HepG2 (cell line): ENCODE measurements around the gene SPATA13. TPM values are rescaled to one million over a fixed set of nuclear protein-coding genes. Genes with fewer than 3 reads are reported as not detected.

Source experiments
- ATAC-seq: fragments of 200-7000 bp; cut with Tn5 transposase; 3 replicates; pipeline ENCODE4 v1.9.1; 2020; ENCODE audit warnings: mild to moderate bottlenecking, moderate library complexity
- BruUV-seq: library from RNA; stranded (reverse); fragments of 400-500 nt; replicated peaks from 2 replicates; lab custom pipeline; 2021; lab: Mats Ljungman, UMichigan
- CTCF ChIA-PET: fragments of 300-600 bp; formaldehyde crosslinking; extraction: SDS; loops from one replicate; lab custom pipeline; 2021; ENCODE audit warnings: low total read pairs, inconsistent platforms, low intra/inter-chr PET ratio; lab: Yijun Ruan, JAX
- POLR2A ChIA-PET: fragments of 350-600 bp; sonication (Branson Sonifier 250); formaldehyde crosslinking; loops from one replicate; lab custom pipeline; 2020; ENCODE audit warnings: antibody characterized with exemption, inconsistent platforms; lab: Yijun Ruan, JAX
- DNase-seq: peaks from one replicate; pipeline ENCODE4 v3.0.0-alpha.2; 2015; ENCODE audit warnings: low spot score
- FAIRE-seq: peaks from 3 replicates; lab custom pipeline; 2011; peaks lifted over from hg19 to GRCh38; lab: Jason Lieb, UNC
- H2AFZ ChIP-seq: one replicate; pipeline ENCODE4 v1.6.1; 2011; ENCODE audit warnings: low read length, inconsistent platforms
- H3K27ac ChIP-seq: fragments of 300-600 bp; 3 replicates; pipeline ENCODE4 v1.8.0; 2011; ENCODE audit warnings: mixed run types, mild to moderate bottlenecking, mixed read lengths, low read length, inconsistent platforms; ENCODE audit not compliant: insufficient read depth; ENCODE audit errors: extremely low read length
- H3K27me3 ChIP-seq, 2 experiments: fragments of 200-600 bp in 1 of 2; 2 replicates in 1 of 2; 3 replicates in 1 of 2; pipeline versions ENCODE4 v1.6.0 to v1.8.0; 2011; ENCODE audit warnings: low read length in 2 of 2, mild to moderate bottlenecking in 2 of 2, moderate library complexity in 2 of 2, inconsistent platforms in 1 of 2; ENCODE audit not compliant: insufficient read depth in 2 of 2, control insufficient read depth in 1 of 2
- H3K36me3 ChIP-seq, 2 experiments: fragments of 200-600 bp in 1 of 2; replicated peaks in 1 of 2; 2 replicates in 1 of 2; 3 replicates in 1 of 2; pipeline versions ENCODE4 v1.5.1 to v1.8.0; 2011; ENCODE audit warnings: low read length in 2 of 2, inconsistent platforms in 1 of 2; ENCODE audit not compliant: insufficient read depth in 2 of 2, control insufficient read depth in 1 of 2
- H3K4me1 ChIP-seq: 2 replicates; pipeline ENCODE4 v1.5.1; 2012; ENCODE audit warnings: low read length, inconsistent platforms; ENCODE audit not compliant: insufficient read depth
- H3K4me2 ChIP-seq: 2 replicates; pipeline ENCODE4 v1.6.0; 2011; ENCODE audit warnings: low read depth, low read length, inconsistent platforms
- H3K4me3 ChIP-seq, 3 experiments: fragments of 200-600 bp in 1 of 3; sonication (generic), shearing (Covaris generic) in 1 of 3; replicated peaks in 1 of 3; 2 replicates each; pipeline ENCODE4 v1.5.1; 2011 to 2016; ENCODE audit warnings: low read length in 3 of 3, inconsistent platforms in 2 of 3, low read depth in 2 of 3, mild to moderate bottlenecking in 2 of 3, control low read depth in 1 of 3, mixed read lengths in 1 of 3; ENCODE audit not compliant: insufficient read depth in 1 of 3
- H3K79me2 ChIP-seq: one replicate; pipeline ENCODE4 v1.6.1; 2011; ENCODE audit warnings: low read length, inconsistent platforms; ENCODE audit not compliant: insufficient read depth
- H3K9ac ChIP-seq: 2 replicates; pipeline ENCODE4 v1.6.0; 2011; ENCODE audit warnings: mild to moderate bottlenecking, low read depth, low read length, inconsistent platforms; ENCODE audit not compliant: insufficient read depth
- H3K9me3 ChIP-seq: 2 replicates; pipeline ENCODE4 v1.5.1; 2012; ENCODE audit warnings: mild to moderate bottlenecking, low read length
- H4K20me1 ChIP-seq: 2 replicates; pipeline ENCODE4 v1.6.0; 2011; ENCODE audit warnings: inconsistent platforms, mild to moderate bottlenecking, low read length, moderate library complexity; ENCODE audit not compliant: insufficient read depth
- CCAR2 ChIP-seq: fragments of 200-400 bp; formaldehyde crosslinking; optimal IDR thresholded peaks from 2 replicates; pipeline ENCODE3; 2018; ENCODE audit warnings: low read depth, mild to moderate bottlenecking, low read length, moderate library complexity
- ISX ChIP-seq: sonication (generic); formaldehyde crosslinking; conservative IDR thresholded peaks from 2 replicates; pipeline ENCODE4 v1.5.0; 2020; ENCODE audit warnings: missing genetic modification reagents
- KMT2A ChIP-seq: sonication (generic); formaldehyde crosslinking; IDR thresholded peaks from 2 replicates; pipeline ENCODE4 v1.4.0; 2020; ENCODE audit warnings: missing genetic modification reagents
- MED13 ChIP-seq: sonication (generic); formaldehyde crosslinking; IDR thresholded peaks from 2 replicates; pipeline ENCODE4 v1.5.0; 2020; ENCODE audit warnings: missing genetic modification reagents
- NBN ChIP-seq: fragments of 450-650 bp; conservative IDR thresholded peaks from 2 replicates; pipeline ENCODE4 v1.6.1; 2017
- PHF21A ChIP-seq: sonication (generic); formaldehyde crosslinking; IDR thresholded peaks from 2 replicates; pipeline ENCODE4 v1.5.0; 2020; ENCODE audit warnings: mild to moderate bottlenecking, missing genetic modification reagents
- RFXANK ChIP-seq: IDR thresholded peaks from 2 replicates; pipeline ENCODE4 v1.6.1; 2016
- TGIF2 ChIP-seq: IDR thresholded peaks from 2 replicates; pipeline ENCODE4 v1.6.1; 2016; ENCODE audit warnings: control low read depth, missing compliant biosample characterization
- U2AF1 ChIP-seq: fragments of 200-400 bp; formaldehyde crosslinking; optimal IDR thresholded peaks from 2 replicates; pipeline ENCODE3; 2017; ENCODE audit warnings: mild to moderate bottlenecking, low read depth, low read length
- ZBTB38 ChIP-seq: sonication (generic); formaldehyde crosslinking; IDR thresholded peaks from 2 replicates; pipeline ENCODE4 v1.5.1; 2020; ENCODE audit warnings: mild to moderate bottlenecking, missing genetic modification reagents
- ZMYM2 ChIP-seq: sonication (generic); formaldehyde crosslinking; IDR thresholded peaks from 2 replicates; pipeline ENCODE4 v1.8.0; 2022; ENCODE audit warnings: mild to moderate bottlenecking, missing genetic modification reagents
- ZNF44 ChIP-seq: sonication (generic); formaldehyde crosslinking; IDR thresholded peaks from 2 replicates; pipeline ENCODE4 v1.5.1; 2020; ENCODE audit warnings: mild to moderate bottlenecking, missing genetic modification reagents
- ZNF549 ChIP-seq: sonication (generic); formaldehyde crosslinking; IDR thresholded peaks from 2 replicates; pipeline ENCODE4 v1.5.0; 2020; ENCODE audit warnings: missing genetic modification reagents
- ZNF652 ChIP-seq: IDR thresholded peaks from 2 replicates; pipeline ENCODE4 v1.6.1; 2016; ENCODE audit warnings: low read depth, borderline replicate concordance
- WGBS: methylation state at CpG from one replicate; pipeline ENCODE4 v1.1.6; 2017; ENCODE audit warnings: low lambda C conversion rate; 5-methylcytosine and 5-hydroxymethylcytosine counted together
- in situ Hi-C: cut with HindIII; loops from 2 replicates; pipeline ENCODE4 v1.10.0; 2017; ENCODE audit warnings: low pct_unique_long_range_greater_than_20kb; ENCODE audit not compliant: extremely low pct_ligation_motif_present
- intact Hi-C: fragments of 100-400 bp; cut with micrococcal nuclease; formaldehyde crosslinking; loops from one replicate; pipeline ENCODE4 v1.10.0; 2022; ENCODE audit not compliant: unreplicated experiment
- polyA plus RNA-seq, 8 experiments: library from polyadenylated mRNA; depleted of rRNA in 3 of 8; stranded (reverse) in 7 of 8; unstranded in 1 of 8; fragments of >200 nt; fragmentation: Illumina TruSeq in 4 of 8; extraction: Trizol in 4 of 8; gene quantifications; 2 replicates each; pipeline versions ENCODE4 v1.2.1 to v1.2.3, GENCODE V29; 2011 to 2016; ENCODE audit warnings: low read depth in 4 of 8, missing spikeins in 1 of 8, mixed read lengths in 1 of 8; ENCODE audit not compliant: insufficient read depth in 1 of 8
- total RNA-seq, 5 experiments: library from RNA; depleted of rRNA; stranded (reverse); fragments of >200 nt; fragmentation: Illumina TruSeq; extraction: Trizol; gene quantifications; 2 replicates each; pipeline ENCODE4 v1.2.3, GENCODE V29; 2016; ENCODE audit warnings: low read depth in 1 of 5
- TF ChIP-seq, protein P1 (sequence below): IDR thresholded peaks from 2 replicates; pipeline ENCODE4 v1.6.1; 2016; ENCODE audit warnings: missing biosample characterization, missing genetic modification reagents, low read depth
- TF ChIP-seq, protein P2 (sequence below): sonication (generic); formaldehyde crosslinking; IDR thresholded peaks from 2 replicates; pipeline ENCODE4 v1.9.0; 2021; ENCODE audit warnings: missing genetic modification reagents, borderline replicate concordance
- TF ChIP-seq, protein P3 (sequence below), 2 experiments: fragments of 450-650 bp in 1 of 2; sonication (generic) in 1 of 2; formaldehyde crosslinking; IDR thresholded peaks; 2 replicates each; pipeline versions ENCODE4 v1.5.0 to v1.8.0; 2020 to 2022; ENCODE audit warnings: mild to moderate bottlenecking in 1 of 2, missing genetic modification reagents in 1 of 2
- TF ChIP-seq, protein P4 (sequence below): sonication (generic); formaldehyde crosslinking; IDR thresholded peaks from 2 replicates; pipeline ENCODE4 v1.5.0; 2020; ENCODE audit warnings: missing genetic modification reagents, mild to moderate bottlenecking, borderline replicate concordance

The SPATA13 gene
- total and polyA plus RNA-seq, 2 of the 13 experiments (the other 11 are each of a cell fraction or from before 2014, with no cell fraction given), result 11.3 to 14.2 TPM

DNA sequence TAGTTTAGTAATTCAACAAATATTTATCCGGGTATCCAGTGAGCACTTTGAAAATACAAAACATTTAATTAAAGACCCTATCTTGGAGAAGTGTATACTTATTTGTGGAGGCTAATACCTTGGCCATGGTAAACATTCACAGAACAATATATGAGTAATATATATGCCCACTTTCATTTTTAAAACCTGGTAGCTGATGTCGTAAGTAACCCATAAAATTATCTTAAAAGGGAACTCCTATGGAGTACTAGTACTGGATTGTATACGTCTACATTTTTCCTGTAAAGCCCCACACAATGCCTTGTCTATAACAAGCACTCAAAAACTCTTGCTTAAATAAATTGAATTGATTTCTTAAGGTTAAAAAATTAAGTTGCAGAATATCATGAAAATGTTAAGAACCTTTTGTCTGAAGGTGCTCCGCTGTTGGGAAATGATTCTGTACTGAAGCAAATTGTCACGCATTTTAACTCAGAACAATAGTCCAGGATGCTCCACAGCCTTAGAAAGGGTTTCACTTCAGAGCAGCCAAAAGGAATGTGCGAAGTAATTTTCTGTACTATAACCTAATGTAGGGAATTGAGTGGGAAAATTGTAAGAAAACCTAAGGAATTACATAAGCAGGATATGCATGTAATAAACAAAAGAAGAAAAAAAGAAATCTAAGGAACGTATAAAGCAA lies 90.0 kb downstream of the SPATA13 start (continued):
- no peak for TF ChIP-seq ZMYM2 (CRISPR knock-in tag)
- no peak for TF ChIP-seq ZNF44 (CRISPR knock-in tag)
- TF ChIP-seq, protein P1, sequence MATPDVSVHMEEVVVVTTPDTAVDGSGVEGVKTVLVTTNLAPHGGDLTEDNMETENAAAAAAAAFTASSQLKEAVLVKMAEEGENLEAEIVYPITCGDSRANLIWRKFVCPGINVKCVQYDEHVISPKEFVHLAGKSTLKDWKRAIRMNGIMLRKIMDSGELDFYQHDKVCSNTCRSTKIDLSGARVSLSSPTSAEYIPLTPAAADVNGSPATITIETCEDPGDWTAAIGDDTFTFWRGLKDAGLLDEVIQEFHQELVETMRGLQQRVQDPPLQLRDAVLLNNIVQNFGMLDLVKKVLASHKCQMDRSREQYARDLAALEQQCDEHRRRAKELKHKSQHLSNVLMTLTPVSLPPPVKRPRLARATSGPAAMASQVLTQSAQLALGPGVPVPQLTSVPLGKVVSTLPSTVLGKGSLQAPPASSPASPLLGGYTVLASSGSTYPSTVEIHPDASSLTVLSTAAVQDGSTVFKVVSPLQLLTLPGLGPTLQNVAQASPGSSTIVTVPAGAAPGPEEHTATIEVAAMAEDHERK, result no peak
- TF ChIP-seq ZNF549 (CRISPR knock-in tag), result no peak
- TF ChIP-seq, protein P2, sequence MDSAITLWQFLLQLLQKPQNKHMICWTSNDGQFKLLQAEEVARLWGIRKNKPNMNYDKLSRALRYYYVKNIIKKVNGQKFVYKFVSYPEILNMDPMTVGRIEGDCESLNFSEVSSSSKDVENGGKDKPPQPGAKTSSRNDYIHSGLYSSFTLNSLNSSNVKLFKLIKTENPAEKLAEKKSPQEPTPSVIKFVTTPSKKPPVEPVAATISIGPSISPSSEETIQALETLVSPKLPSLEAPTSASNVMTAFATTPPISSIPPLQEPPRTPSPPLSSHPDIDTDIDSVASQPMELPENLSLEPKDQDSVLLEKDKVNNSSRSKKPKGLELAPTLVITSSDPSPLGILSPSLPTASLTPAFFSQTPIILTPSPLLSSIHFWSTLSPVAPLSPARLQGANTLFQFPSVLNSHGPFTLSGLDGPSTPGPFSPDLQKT (CRISPR knock-in tag), result no peak
- no peak for TF ChIP-seq ZBTB38
- no peak for TF ChIP-seq CCAR2

DNA sequence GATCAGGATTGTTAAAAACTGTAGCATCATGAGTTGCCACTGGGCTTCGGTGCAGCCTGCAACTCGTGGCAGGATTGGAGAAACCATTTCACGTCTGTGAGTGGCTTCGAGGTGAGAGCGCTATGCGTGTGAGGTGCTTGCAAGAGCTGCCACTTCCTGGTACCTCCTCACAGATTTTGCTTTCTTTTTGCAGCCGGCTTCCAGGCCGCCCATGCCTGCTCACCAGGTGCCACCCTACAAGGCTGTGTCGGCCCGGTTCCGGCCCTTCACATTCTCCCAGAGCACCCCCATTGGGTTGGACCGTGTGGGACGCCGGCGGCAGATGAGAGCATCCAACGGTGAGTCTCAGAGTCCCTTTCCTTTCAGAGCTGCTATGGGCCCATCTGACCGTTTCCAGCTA lies 91.0 kb downstream of the SPATA13 start:
- no peak overlapping the region for H3K9ac ChIP-seq
- intact Hi-C loops (no loop called here), in situ Hi-C loops (no loop called here)
- H3K79me2 ChIP-seq, result no peaks in the 10 kb centered on the region
- H3K36me3 ChIP-seq, result peaks cover 26 to 40% of the 10 kb centered on the region in 2 experiments
- no peaks in the 10 kb centered on the region for H4K20me1 ChIP-seq
- WGBS, result 87% methylated on average over 3 of the region's 17 CpGs
- FAIRE-seq (no peak), DNase-seq (no peak), ATAC-seq (no peak)
- no peak overlapping the region for H2AFZ ChIP-seq
- BruUV-seq, result no TSS peak
- H3K27me3 ChIP-seq, result no peaks in the 10 kb centered on the region
- no peaks in the 10 kb centered on the region for H3K4me1 ChIP-seq
- ChIA-PET CTCF (no interaction called here), POLR2A (no interaction called here)
- H3K9me3 ChIP-seq, result no peaks in the 10 kb centered on the region
- no peak overlapping the region for H3K4me3 ChIP-seq
- no peak overlapping the region for H3K4me2 ChIP-seq
- no peak overlapping the region for H3K27ac ChIP-seq
- TF ChIP-seq ISX (no peak), ZNF652 (CRISPR knock-in tag) (no peak), NBN (no peak), TGIF2 (no peak), U2AF1 (no peak), KMT2A (no peak), MED13 (no peak), RFXANK (CRISPR knock-in tag) (no peak), PHF21A (CRISPR knock-in tag) (no peak)
- TF ChIP-seq, protein P3, sequence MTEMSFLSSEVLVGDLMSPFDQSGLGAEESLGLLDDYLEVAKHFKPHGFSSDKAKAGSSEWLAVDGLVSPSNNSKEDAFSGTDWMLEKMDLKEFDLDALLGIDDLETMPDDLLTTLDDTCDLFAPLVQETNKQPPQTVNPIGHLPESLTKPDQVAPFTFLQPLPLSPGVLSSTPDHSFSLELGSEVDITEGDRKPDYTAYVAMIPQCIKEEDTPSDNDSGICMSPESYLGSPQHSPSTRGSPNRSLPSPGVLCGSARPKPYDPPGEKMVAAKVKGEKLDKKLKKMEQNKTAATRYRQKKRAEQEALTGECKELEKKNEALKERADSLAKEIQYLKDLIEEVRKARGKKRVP (CRISPR knock-in tag; IDR thresholded peaks at IDR 0.05), result no peak
- TF ChIP-seq, protein P4, sequence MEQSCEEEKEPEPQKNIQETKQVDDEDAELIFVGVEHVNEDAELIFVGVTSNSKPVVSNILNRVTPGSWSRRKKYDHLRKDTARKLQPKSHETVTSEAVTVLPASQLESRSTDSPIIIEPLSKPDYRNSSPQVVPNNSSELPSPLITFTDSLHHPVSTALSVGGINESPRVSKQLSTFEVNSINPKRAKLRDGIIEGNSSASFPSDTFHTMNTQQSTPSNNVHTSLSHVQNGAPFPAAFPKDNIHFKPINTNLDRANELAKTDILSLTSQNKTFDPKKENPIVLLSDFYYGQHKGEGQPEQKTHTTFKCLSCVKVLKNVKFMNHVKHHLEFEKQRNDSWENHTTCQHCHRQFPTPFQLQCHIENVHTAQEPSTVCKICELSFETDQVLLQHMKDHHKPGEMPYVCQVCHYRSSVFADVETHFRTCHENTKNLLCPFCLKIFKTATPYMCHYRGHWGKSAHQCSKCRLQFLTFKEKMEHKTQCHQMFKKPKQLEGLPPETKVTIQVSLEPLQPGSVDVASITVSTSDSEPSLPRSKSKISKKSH, result no peak
